ENCODE data around the gene PPP1R13B.
A peak's percentile ranks its signal among the peaks of the same experiment; 100 is the strongest.

PPP1R13B gene

DNA sequence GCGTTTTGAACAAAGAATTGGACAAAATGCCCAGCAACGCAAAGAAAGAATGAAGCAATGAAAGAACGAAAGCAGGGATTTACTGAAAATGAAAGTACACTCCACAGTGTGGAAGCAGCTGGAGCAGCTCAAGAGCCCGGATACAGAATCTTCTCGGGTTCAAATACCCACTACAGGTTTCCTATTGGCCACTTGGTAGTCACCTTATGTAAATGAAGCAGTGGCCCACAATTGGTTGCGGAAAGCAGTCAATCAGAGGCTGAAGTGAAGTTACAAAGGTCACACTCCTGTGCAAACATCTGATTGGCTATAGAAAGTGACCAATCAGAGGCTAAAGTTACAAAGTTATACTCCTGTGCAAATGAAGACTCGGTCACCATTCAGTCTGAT, 15.0 kb upstream of the PPP1R13B start:
- in situ Hi-C loops (cut with HindIII; ENCODE audit: low pct_ligation_motif_present, low pct_unique_long_range_greater_than_20kb, low sequenced_read_pairs): no loop called here
- DNase-seq: no peak

DNA sequence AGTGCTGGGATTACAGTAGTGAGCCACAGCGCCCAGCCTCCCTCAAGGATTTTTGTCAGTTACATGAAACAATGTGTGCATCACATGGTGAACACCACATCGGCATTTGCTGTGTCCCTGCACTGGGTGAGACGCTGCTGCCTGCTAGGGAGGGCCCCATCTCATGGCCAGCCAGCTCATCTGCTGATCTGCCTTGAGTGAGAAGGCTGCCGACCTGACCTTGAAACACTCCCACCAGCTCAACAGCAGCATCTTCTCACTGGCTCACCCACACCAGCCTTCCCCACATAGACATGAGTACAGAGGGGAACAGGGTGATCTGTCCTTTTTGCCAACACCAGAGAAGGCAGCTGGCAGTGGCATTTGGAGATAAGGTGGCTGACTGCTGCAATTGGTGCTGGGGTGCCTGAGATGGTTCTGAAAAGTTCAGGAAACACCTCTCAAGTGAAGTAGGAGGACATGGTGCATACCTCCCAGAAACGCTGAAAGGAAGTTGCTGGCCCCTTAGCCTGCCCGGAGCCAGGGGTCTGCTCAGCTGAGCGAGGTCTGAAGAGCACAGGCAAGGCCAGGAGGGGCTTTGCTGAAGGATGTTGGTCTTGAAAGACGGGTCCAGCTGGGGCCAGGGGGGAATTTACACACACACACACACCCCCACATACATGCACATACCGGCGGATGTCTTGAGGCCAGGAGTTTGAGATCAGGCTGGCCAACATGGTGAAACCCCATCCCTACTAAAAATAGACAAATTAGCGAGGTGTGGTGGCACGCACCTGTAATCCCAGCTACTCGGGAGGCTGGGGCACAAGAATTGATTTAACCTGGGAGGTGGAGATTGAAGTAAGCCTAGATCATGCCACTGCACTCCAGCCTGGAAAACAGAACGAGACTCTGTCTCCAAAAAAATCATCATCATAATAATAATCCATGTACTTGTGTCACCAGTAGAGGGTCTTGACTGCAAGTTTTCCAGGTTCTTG, 14.3 kb upstream of the PPP1R13B start:
- DNase-seq: no peak
- in situ Hi-C loops (cut with HindIII; ENCODE audit: low pct_ligation_motif_present, low pct_unique_long_range_greater_than_20kb, low sequenced_read_pairs): no loop called here

DNA sequence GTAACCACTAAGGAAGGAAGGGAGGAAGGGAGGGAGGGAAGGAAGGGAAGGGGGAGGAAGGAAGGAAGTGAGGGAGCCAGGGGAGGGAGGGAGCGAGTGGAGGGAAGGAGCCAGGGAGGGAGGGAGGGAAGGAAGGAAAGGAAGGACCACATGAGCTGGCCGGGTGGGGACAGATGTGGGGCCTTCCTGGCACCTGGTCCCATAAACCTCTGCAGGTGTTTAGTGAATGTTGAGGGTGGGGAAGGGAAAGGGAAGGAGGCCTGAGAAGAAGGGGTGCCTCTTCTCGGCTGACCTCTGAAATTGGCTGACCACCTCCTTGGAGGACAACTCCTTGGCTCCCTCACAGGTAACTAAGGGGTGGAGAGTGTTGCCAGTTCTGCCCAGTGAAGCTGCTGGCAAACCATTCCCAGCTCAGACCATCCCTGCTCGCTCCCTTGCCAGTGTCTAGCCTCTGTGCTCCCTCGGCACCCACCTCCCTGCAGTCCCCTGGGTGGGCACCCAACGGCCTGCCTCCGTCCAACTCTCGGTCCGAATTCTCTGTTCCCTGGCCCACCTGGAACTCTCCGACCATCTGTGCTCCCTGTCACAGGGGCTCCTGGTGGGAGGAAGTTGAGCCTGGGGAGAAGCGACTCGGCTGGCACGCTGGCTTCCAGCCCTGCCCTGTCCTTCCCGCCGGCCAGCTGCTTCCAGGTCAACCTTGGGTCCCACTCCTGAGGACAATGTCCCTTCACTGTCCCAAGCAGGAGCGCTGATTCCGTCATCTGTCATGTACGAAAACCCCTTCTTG, 12.2 kb upstream of the PPP1R13B start:
- no peak for DNase-seq
- in situ Hi-C loops (cut with HindIII; ENCODE audit: low pct_ligation_motif_present, low pct_unique_long_range_greater_than_20kb, low sequenced_read_pairs): no loop called here

DNA sequence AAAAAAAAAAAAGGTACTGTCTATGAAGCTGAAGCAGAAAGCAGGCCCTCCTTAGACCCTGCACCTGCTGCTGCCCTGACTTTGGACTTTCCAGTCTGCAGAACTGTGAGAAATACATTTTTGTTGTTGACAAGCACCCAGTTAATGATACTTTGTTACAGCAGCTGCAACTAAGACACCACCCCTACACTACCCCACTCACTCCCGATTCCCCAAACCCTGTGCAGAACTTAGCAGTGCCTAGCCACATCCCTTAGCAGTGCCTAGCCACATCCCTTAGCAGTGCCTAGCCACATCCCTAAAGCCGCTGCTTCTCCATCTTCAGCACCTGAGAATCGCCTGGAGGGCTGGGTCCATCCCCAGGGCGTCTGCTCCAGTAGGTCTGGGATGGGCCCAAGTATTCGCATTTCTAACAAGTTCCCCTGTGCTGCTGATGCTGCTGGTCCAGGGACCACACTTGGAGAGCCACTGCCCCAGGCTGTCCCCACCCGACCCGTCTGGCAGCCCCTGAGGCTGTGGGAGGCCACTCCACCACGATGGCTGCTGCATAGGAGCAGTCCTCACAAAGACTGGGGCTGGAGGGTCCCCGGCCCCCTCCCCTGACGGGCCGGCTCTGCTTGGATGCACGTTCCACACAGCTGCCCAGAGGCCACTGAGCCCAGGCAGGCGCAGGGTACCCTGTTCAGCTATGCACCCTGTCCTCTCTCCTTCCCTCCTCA, 10.8 kb upstream of the PPP1R13B start:
- no peak for DNase-seq
- in situ Hi-C loops (cut with HindIII; ENCODE audit: low pct_ligation_motif_present, low pct_unique_long_range_greater_than_20kb, low sequenced_read_pairs): no loop called here

DNA sequence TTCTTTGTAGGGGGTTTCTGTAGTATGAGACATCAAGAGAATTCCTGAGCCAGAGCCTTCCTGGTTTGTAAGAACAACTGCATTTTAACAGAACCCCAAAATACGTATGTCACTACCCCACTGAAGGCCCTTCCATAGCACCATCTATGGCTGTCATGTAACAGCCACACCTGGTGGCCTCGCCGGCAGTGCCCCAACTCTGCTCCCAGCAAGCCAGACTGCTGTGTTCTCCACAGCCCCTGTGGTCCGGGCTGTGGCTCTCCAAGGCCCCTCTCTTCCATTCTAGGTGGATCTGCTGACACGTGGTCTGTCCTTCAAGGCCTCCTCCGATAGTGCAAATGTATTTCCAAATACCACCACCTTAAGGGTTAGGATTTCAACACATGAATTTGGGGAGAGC, 9.9 kb upstream of the PPP1R13B start:
- in situ Hi-C loops (cut with HindIII; ENCODE audit: low pct_ligation_motif_present, low pct_unique_long_range_greater_than_20kb, low sequenced_read_pairs): no loop called here
- no peak for DNase-seq

DNA sequence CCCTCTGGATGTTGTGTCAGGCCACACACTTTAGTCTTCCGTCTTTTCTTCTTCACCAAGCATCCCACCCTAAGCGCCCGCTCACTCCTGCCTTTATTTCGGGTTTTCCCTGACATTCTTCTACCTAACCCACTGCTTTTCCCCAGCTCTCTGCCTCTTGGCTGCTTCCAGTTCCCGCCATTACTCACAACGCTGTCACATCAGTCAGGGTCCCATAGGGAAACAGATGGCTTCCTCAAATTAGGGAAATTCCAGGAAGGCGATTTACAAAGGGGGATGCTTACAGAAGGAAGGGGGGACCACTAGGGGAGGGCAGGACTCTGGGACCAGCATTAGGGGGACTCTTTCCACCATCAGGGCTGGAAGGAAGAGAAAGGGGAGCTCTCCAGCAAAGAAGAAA, 9.2 kb upstream of the PPP1R13B start:
- DNase-seq: no peak
- in situ Hi-C loops (cut with HindIII; ENCODE audit: low pct_ligation_motif_present, low pct_unique_long_range_greater_than_20kb, low sequenced_read_pairs): no loop called here

DNA sequence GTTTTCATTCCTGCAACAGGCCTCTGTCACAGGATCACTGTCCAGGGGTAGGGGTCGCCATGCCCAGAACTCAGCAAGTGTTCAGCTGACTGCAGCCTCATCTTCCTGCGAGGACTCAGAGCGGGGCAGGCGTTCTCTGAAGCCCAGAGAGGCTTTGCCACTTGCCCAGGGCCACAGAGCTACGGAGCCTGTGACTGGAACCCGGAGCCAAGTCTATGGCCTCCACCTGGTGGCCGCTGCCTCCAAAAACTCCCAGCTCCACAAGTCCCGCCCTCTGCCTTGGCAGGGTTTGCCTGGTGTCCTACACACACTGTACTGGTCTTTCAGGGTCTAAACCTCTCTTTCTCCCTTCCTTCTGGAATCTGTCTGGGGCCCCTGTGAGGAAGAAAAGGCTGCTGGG, 8.7 kb upstream of the PPP1R13B start:
- in situ Hi-C loops (cut with HindIII; ENCODE audit: low pct_ligation_motif_present, low pct_unique_long_range_greater_than_20kb, low sequenced_read_pairs): no loop called here
- no peak for DNase-seq

DNA sequence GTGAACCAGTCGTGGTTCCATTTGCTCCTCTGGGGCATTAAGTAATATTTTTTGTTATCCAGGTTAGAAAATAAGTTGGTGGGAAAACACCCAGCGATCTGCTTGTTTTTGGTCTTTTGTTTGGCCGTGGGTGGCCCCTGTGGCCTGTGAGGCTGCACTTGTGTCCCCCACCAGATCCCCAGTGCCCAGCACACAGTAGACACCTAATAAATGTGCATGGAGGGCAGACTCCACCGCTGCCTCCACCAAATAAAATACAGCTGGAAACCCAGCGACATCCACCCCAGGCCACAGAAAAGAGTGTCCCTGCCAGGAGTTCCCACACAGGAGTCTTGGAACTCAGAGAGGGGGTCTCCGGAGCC, 8.3 kb upstream of the PPP1R13B start:
- in situ Hi-C loops (cut with HindIII; ENCODE audit: low pct_ligation_motif_present, low pct_unique_long_range_greater_than_20kb, low sequenced_read_pairs): no loop called here
- no peak for DNase-seq

DNA sequence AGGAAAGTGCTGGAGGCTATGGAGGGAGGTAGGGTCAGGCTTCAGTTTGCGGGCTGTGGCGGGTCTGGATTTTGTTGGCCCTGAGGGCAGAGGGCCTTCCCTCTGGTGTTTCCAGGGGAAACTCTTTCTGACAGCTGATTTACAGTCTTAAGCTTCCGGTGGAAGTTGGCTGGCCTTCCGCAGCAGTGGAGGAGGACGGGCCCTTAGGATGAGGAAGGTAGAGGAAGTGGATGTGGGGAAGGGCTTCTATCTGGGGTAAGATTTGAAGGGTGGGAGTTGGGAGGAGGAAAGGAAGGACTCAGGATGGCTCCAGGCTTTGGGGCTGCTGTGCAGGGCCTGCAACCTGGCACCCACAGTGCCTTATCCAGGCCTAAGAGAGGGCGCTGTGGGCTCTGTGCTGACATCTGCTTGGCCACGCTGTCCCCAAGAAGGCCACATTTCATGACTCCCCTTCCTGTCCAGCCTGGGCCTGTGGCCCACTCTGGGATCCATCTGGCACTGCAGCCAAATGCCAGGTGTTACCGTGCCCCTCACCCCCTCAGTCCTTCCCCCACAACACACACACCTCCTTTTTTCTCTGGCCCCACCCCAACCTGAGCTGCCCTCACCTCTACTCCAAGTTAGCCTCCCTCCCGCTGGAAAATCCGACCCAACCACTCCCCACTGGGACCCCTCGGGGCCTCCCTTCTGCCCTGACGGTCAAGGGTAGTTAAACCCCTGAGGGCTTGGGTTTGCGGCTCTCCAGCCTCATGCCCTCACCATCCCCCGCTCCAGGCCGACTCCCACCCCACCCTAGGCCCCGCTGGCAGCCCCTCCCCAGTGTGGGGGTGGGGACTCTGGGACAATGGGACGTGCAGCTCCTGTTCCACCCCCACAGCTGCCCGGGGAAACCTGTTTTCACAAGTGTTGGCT, 7.7 kb upstream of the PPP1R13B start:
- in situ Hi-C loops (cut with HindIII; ENCODE audit: low pct_ligation_motif_present, low pct_unique_long_range_greater_than_20kb, low sequenced_read_pairs): no loop called here
- DNase-seq: no peak

DNA sequence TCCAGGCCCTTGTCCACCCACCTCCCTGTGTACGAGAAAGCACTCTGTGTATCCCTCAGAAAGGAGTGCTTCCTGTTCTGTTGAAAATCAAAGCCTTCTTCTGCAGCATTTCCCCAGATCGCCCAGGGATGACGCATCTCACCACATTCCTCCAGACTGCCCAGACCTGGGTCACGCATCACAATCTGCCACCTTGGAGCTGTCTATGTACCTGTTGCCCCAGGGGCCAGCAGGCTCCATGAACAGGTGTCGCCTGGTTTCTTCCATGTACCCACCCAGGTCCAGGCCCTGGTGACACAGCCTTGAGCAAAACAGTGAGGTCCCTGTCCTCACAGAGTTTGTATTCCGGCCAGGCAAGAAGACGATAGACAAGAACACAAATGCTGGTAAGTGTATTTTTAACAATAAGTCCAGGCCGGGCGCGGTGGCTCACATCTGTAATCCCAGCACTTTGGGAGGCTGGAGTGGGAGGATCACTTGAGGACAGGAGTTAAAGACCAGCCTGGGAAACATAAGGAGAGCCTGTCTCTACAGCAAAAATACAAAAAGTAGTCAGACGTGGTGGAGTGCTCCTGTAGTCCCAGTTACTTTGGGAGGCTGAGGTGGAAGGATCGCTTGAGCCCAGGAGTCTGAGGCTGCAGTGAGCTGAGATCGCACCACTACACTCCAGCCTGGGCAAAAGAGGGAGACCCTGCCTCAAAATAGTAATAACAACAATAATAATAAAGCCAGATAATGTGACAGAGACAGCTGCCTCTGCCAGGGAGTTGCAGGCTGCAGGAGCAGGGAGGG, 6.8 kb upstream of the PPP1R13B start:
- no peak for DNase-seq
- in situ Hi-C loops (cut with HindIII; ENCODE audit: low pct_ligation_motif_present, low pct_unique_long_range_greater_than_20kb, low sequenced_read_pairs): no loop called here

DNA sequence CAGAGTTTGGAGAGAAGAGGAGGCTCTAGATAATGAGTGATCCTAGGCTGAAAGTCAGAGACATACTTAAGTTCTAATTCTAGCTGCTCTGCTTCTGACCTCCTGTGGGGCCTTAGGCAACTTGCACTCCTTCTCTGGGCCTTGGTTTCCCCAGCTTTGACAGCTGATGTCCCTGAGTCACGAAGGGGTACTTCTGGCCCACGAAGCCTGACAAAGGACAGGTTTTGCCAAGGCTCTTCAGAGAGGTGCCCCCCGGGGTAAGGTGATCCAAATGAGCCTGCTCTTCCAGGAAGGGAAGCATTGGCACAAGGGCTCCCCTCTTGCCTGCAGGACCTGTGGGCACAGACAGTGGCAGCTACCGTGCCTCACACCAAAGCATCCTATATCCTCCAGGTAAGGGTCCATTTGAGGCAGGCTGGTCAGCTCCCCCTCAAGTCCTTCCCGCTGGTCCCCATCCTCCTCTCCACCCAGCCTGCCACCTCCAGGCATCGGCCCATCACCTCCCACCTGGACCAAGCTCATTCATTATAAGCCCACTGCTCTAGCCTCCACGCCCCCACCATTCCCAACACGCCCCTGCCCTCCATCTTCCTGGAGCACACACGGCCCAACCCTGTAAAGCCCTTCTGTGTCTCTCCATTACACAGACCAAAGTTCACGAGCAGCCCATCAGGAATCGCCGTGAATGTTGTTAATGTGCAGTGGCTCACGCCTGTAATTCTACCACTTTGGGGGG, 1.9 kb upstream of the PPP1R13B start:
- no peak for DNase-seq
- in situ Hi-C loops (cut with HindIII; ENCODE audit: low pct_ligation_motif_present, low pct_unique_long_range_greater_than_20kb, low sequenced_read_pairs): no loop called here

DNA sequence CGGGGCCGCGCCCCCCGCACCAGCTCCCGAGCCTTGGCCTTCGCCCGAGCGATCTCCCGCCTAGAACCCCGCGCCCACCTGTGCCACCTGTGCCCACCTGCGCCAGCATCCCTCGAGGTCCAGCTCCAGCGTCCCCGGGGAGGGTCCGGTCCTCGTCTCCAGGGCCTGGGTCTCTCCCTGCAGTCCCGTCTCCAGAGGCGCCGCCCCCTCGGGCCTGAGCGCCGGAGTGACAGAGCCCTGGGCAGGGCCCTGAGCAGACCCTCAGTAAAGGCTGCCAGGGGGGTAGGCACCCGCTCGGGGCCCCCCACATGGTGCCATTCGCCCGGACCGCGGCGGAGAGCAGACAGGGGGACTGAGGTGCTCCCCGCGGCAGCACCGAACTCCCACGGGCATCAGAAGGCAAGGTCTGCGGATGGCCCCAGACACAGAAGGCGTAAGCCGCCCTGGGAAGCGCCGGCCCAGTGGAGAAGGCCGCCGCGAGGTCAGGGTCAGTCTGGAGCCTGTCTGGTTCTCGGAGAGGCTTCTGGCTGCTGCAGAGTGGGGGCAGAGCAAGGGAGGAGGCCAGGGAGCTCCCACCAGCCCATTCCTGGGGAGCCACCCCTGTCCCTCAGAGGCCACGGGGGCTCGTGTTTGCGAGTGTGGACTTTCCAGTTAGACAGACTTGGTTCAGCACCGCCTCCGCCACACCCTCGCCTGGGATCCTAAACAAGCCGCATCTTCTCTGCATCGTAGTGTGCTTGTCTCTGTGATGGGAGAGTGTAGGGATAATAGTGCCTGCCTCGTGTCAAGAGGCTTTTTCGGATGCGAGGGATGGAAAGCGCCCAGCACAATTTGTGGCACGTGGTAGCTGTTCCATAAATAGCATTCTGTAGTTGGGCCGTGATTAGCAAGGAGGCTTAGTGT, 1.1 kb upstream of the PPP1R13B start:
- in situ Hi-C loops (cut with HindIII; ENCODE audit: low pct_ligation_motif_present, low pct_unique_long_range_greater_than_20kb, low sequenced_read_pairs): no loop called here
- DNase-seq: no peak

DNA sequence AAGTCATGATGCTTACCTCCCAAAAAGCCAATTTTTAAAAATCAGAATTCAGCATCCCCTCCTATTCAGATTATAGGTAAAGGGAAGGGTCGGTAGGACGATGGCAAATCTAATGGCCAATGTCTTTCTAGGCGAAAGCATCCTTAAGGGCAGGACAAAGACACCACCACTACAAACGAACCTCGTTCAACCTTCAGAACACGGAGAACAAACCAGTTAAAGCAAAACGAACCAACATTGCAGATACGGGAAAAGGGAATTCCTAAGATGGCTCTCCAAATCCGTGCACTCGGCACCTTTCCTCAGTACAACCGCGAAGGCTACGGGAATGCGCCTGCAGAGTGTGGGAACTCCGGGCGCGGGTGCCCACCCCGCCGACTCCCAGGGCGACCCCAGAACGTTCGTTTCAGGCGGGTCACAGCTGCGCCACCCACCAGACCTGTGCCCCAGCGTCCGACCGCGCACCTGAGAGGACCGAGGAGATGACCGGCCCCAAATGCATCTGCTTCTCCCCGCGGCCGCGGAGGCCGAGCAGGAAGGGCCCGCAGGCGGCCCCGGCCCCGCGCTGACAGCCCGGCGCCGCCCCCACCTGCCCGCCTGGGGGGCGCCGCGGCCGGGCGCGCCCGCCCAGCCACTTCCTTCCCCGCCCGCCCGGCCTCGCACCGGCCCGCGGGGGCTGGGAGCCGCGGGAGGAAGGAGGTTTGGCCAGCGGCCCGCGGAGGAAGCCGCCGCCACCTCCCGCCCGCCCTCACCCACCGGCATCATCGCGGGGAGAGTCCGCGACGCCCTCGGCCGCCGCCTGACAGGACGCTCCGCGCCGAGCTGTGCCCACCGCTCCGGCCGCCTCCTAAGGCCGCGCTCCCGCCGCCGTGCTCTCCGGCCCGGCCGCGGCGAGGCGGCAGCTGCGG, 578 bp downstream of the PPP1R13B start:
- DNase-seq: peak; percentile 38

DNA sequence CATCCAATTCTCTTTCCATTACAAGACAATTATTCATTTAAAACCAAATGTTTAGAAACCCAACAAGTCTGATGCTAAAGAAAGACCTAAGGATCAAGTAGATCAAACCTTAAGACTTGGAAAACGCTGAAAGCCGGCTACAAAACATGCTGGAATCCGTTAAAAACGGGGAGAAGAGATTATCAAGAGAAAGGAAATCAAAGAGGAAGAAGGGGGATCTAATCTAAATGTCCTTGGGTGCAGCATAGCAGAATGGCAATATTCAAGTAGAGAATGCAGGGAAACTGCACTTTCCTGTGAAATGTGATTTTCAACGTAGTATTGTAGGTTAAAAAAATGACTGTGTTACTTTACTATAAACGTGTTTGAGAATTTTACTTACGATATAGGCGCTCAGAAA, 1.3 kb downstream of the PPP1R13B start:
- DNase-seq: no peak
- in situ Hi-C loops (cut with HindIII; ENCODE audit: low pct_ligation_motif_present, low pct_unique_long_range_greater_than_20kb, low sequenced_read_pairs): no loop called here

More for the DNA sequence above, 578 bp downstream of the PPP1R13B start:
- in situ Hi-C loops (cut with HindIII; ENCODE audit: low pct_ligation_motif_present, low pct_unique_long_range_greater_than_20kb, low sequenced_read_pairs): no loop called here

DNA sequence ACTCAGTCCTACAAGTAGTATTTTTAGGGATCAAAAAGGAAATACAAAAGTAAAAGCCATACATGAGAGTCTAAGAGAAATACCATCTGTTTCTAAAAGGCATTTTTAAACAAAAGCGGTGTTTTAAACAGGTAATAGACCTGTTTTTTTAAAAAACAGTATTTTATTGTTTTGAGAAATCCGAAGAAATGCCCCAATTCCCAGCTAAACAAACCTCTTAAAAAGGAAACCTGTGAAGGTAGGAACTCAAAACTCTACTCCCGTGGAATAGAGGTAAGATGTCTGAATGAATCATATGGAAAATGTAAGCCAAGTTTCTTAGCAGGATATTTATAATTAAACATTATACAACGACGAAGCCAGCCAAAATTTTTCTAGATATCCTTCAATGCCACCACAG, 2.0 kb downstream of the PPP1R13B start:
- DNase-seq: no peak
- in situ Hi-C loops (cut with HindIII; ENCODE audit: low pct_ligation_motif_present, low pct_unique_long_range_greater_than_20kb, low sequenced_read_pairs): no loop called here
